Measurements from ENCODE around the gene ERC1. TPM values are rescaled to one million over a fixed set of nuclear protein-coding genes. Genes with fewer than 3 reads are reported as not detected.
"Not testable (repeated sequence)": the region's sequence is repeated elsewhere in the genome, so short reads cannot be mapped to it uniquely, and the experiment has no call there.

Gene ERC1
- total and polyA plus RNA-seq, 12 donors = 6.5 to 67.5 (median 47.5) TPM

- Histone ChIP-seq H3K27ac (no peak overlapping the region), H3K27me3 (no peaks in the 10 kb centered on the region), H3K4me1 (no peaks in the 10 kb centered on the region), H3K9me3 (no peaks in the 10 kb centered on the region), H3K36me3 (peaks cover 0 to 22% (median 0%) of the 10 kb centered on the region in 9 donors), H3K4me3 (no peak overlapping the region)
- WGBS, 2 donors = 98 to 99% methylated on average over 4 of the region's 4 CpGs
- intact Hi-C loops (cut with DNase I) = no loop called here
- ATAC-seq (no peak), DNase-seq (no peak)
- TF ChIP-seq CTCF (IDR thresholded peaks at IDR 0.05) = no peak
Measured at GRCh38 chr12:1138691-1139090, 147.7 kb downstream of the ERC1 start.

GRCh38 chr12:1146758-1147157 is 155.7 kb downstream of the ERC1 start:
- H3K36me3 ChIP-seq = peaks cover 0 to 31% (median 0%) of the 10 kb centered on the region in 9 donors
- H3K27ac ChIP-seq; intact Hi-C loops (cut with DNase I); H3K4me3 ChIP-seq; DNase-seq; ATAC-seq; H3K27me3 ChIP-seq; H3K9me3 ChIP-seq; H3K4me1 ChIP-seq: not testable (repeated sequence)
- 94 to 97% methylated on average over 4 of the region's 4 CpGs for WGBS, 2 donors

- H3K27me3 ChIP-seq = no peaks in the 10 kb centered on the region
- DNase-seq (no peak), ATAC-seq (no peak)
- H3K4me3 ChIP-seq = no peak overlapping the region
- H3K36me3 ChIP-seq = peaks cover 0 to 33% (median 0%) of the 10 kb centered on the region in 9 donors
- peaks cover 0 to 3% (median 0%) of the 10 kb centered on the region in 9 donors for H3K4me1 ChIP-seq
- intact Hi-C loops (cut with DNase I) = no loop called here
- WGBS, 2 donors = 94 to 96% methylated on average over 2 of the region's 2 CpGs
- no peak overlapping the region for H3K27ac ChIP-seq
- TF ChIP-seq CTCF (IDR thresholded peaks at IDR 0.05) = no peak
- peaks cover 0 to 4% (median 0%) of the 10 kb centered on the region in 11 donors for H3K9me3 ChIP-seq
Measured at GRCh38 chr12:1147821-1148220, 156.8 kb downstream of the ERC1 start.

GRCh38 chr12:1157046-1157445 is 166.0 kb downstream of the ERC1 start:
- peaks cover 0 to 15% (median 4%) of the 10 kb centered on the region in 9 donors for H3K36me3 ChIP-seq
- H3K4me1 ChIP-seq = no peaks in the 10 kb centered on the region
- 70 to 89% methylated on average over 3 of the region's 3 CpGs for WGBS, 2 donors
- H3K9me3 ChIP-seq = no peaks in the 10 kb centered on the region
- intact Hi-C loops (cut with DNase I) = no loop called here
- TF ChIP-seq CTCF (IDR thresholded peaks at IDR 0.05) = no peak
- no peak for ATAC-seq
- no peak overlapping the region for H3K27ac ChIP-seq
- H3K27me3 ChIP-seq = no peaks in the 10 kb centered on the region
- H3K4me3 ChIP-seq = no peak overlapping the region
- no peak for DNase-seq

GRCh38 chr12:1161197-1161596 is 170.2 kb downstream of the ERC1 start:
- Histone ChIP-seq H3K9me3 (no peaks in the 10 kb centered on the region), H3K36me3 (peaks cover 0 to 5% (median 0%) of the 10 kb centered on the region in 9 donors), H3K27me3 (no peaks in the 10 kb centered on the region), H3K4me1 (no peaks in the 10 kb centered on the region), H3K4me3 (no peak overlapping the region), H3K27ac (no peak overlapping the region)
- ATAC-seq (no peak), DNase-seq (no peak)
- intact Hi-C loops (cut with DNase I) = no loop called here
- no peak for TF ChIP-seq CTCF (IDR thresholded peaks at IDR 0.05)
- 95% methylated on average over 9 of the region's 9 CpGs for WGBS, 2 donors

Data from heart right ventricle (tissue), 16 donors.